HG02840 (cell line): ENCODE results near the gene KLHL30.
"Not testable (repeated sequence)": the region's sequence is repeated elsewhere in the genome, so short reads cannot be mapped to it uniquely, and the experiment has no call there.

Experiments used
- ATAC-seq: cut with Tn5 transposase; IDR thresholded peaks from one replicate; pipeline ENCODE4 v1.9.1; 2021; ENCODE audit warnings: mild to moderate bottlenecking, moderate library complexity, moderate number of reproducible peaks; ENCODE audit not compliant: unreplicated experiment, low FRiP score

Gene KLHL30

GRCh38 chr2:238159661-238160205 is 21.3 kb downstream of the KLHL30 start:
- ATAC-seq: no peak

GRCh38 chr2:238160206-238161129 is 22.0 kb downstream of the KLHL30 start:
- no peak for ATAC-seq

- no peak for ATAC-seq
These were observed 23.0 kb downstream of the KLHL30 start for GRCh38 chr2:238161291-238162051.

GRCh38 chr2:238162251-238162845 is 23.9 kb downstream of the KLHL30 start:
- no peak for ATAC-seq

- no peak for ATAC-seq
These were observed 24.5 kb downstream of the KLHL30 start for GRCh38 chr2:238162846-238163441.

GRCh38 chr2:238163481-238164198 is 25.2 kb downstream of the KLHL30 start:
- no peak for ATAC-seq

- no peak for ATAC-seq
These were observed 26.4 kb downstream of the KLHL30 start for GRCh38 chr2:238164906-238165287.

GRCh38 chr2:238165288-238165921 is 26.9 kb downstream of the KLHL30 start:
- no peak for ATAC-seq

GRCh38 chr2:238166391-238167343 is 28.2 kb downstream of the KLHL30 start:
- ATAC-seq: no peak

GRCh38 chr2:238167344-238167715 is 28.9 kb downstream of the KLHL30 start:
- no peak for ATAC-seq

- no peak for ATAC-seq
These were observed 29.3 kb downstream of the KLHL30 start for GRCh38 chr2:238167761-238168160.

- ATAC-seq: no peak
These were observed 30.0 kb downstream of the KLHL30 start for GRCh38 chr2:238168196-238169047.

GRCh38 chr2:238169048-238169707 is 30.7 kb downstream of the KLHL30 start:
- ATAC-seq: no peak

- no peak for ATAC-seq
These were observed 31.3 kb downstream of the KLHL30 start for GRCh38 chr2:238169708-238170251.

GRCh38 chr2:238170386-238171071 is 32.1 kb downstream of the KLHL30 start:
- no peak for ATAC-seq

- not testable (repeated sequence) for ATAC-seq
These were observed 32.6 kb downstream of the KLHL30 start for GRCh38 chr2:238171072-238171431.
